ENCODE data around the gene ALK.

DNA sequence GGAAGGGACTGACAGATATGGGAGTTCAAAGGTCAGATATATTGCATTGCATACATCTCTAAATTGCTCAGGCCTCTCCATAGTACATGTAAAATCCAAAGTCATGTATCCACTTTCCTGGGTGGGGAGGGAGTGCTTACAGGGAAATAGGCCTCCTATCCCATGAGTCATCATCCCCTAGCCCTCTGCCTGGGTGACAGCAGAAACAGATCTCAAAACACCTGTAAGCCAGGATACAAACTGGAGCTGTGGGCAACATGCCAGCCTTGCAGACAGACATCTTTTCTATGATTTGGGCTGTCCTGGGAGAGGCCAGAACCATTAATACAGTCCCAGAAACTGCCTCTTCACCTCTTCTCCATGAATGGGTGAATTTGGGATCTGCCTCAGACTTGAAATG is 4.8 kb downstream of the ALK start:
- TF ChIP-seq CTCF (IDR thresholded peaks at IDR 0.05; ENCODE audit: low read length) (no peak), EZH2 (IDR thresholded peaks at IDR 0.05; ENCODE audit: borderline replicate concordance, low read length) (no peak)
